Measurements from ENCODE around the gene AIPL1. TPM values are rescaled to one million over a fixed set of nuclear protein-coding genes. Genes with fewer than 3 reads are reported as not detected.
"Not testable (repeated sequence)": the region's sequence is repeated elsewhere in the genome, so short reads cannot be mapped to it uniquely, and the experiment has no call there.

Gene AIPL1, protein sequence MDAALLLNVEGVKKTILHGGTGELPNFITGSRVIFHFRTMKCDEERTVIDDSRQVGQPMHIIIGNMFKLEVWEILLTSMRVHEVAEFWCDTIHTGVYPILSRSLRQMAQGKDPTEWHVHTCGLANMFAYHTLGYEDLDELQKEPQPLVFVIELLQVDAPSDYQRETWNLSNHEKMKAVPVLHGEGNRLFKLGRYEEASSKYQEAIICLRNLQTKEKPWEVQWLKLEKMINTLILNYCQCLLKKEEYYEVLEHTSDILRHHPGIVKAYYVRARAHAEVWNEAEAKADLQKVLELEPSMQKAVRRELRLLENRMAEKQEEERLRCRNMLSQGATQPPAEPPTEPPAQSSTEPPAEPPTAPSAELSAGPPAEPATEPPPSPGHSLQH
- total RNA-seq = not detected

DNA sequence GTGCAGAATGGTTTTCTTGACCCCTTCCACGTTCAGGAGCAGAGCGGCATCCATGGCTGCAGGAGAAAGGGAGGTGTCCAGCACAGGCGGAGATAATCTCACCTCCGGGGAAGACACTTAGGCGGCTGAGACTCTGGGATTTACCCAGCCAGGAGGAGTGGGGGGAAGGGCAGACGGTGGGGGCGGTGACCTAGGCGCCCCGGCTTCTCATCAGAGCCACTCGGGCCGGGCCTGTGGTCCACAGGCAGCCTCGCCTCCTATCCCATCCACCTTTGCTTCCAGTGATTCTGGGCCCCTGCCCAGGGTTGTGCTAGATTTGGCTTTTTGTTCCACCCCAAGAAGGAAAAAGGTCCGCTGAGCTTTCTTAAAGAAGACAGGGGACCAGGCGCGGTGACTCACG, at the start of gene AIPL1:
AIPL1 (minus strand) TSS at position 71 of the 400 bp plus-strand sequence; CDS start at position 54, 17 bp downstream.
- no peaks in the 10 kb centered on the region for H3K4me1 ChIP-seq
- no peak within 1 kb of the TSS for H3K27ac ChIP-seq
- H3K9me3 ChIP-seq = no peaks in the 10 kb centered on the region
- no peak within 1 kb of the TSS for H3K4me3 ChIP-seq
- no peak for DNase-seq
- TF ChIP-seq, protein P1, sequence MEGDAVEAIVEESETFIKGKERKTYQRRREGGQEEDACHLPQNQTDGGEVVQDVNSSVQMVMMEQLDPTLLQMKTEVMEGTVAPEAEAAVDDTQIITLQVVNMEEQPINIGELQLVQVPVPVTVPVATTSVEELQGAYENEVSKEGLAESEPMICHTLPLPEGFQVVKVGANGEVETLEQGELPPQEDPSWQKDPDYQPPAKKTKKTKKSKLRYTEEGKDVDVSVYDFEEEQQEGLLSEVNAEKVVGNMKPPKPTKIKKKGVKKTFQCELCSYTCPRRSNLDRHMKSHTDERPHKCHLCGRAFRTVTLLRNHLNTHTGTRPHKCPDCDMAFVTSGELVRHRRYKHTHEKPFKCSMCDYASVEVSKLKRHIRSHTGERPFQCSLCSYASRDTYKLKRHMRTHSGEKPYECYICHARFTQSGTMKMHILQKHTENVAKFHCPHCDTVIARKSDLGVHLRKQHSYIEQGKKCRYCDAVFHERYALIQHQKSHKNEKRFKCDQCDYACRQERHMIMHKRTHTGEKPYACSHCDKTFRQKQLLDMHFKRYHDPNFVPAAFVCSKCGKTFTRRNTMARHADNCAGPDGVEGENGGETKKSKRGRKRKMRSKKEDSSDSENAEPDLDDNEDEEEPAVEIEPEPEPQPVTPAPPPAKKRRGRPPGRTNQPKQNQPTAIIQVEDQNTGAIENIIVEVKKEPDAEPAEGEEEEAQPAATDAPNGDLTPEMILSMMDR (IDR thresholded peaks at IDR 0.05) = no peak
- no peak for TF ChIP-seq POLR2A (IDR thresholded peaks at IDR 0.05)
- WGBS, 2 donors = 81 to 84% methylated on average over 14 to 15 of the region's 16 CpGs
- ATAC-seq = no peak
- no peaks in the 10 kb centered on the region for H3K27me3 ChIP-seq
- no peaks in the 10 kb centered on the region for H3K36me3 ChIP-seq (replicated peaks in 1 of 2; ENCODE audit: insufficient read depth in 1 of 2, low read depth in 2 of 2)
- intact Hi-C loops (cut with DNase I) = no loop called here

DNA sequence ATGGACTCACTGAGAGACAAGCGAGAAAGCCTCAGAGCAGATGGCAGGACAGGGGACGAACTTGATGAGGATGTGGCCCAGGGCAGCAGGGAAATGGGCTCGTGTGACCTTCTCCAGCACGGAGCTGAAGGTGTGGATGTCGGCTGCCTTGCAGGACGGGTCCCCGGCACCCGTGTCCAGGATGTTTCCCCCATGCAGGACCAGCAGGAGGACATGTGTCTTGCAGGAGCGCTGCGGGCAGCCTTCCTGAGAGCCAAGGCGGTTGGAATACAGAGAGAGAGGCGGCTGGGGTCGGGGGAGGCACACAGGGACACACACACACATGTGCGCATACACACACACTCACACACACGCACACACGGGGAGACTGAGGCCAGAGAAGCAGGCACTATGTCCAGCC, 48.6 kb upstream of the AIPL1 start:
- DNase-seq = no peak
- Histone ChIP-seq H3K27me3 (no peaks in the 10 kb centered on the region), H3K36me3 (replicated peaks in 1 of 2; ENCODE audit: insufficient read depth in 1 of 2, low read depth in 2 of 2) (no peaks in the 10 kb centered on the region), H3K27ac (no peak overlapping the region), H3K9me3 (no peaks in the 10 kb centered on the region), H3K4me3 (no peak overlapping the region), H3K4me1 (no peaks in the 10 kb centered on the region)
- no peak for TF ChIP-seq POLR2A (IDR thresholded peaks at IDR 0.05)
- TF ChIP-seq, protein P1 (IDR thresholded peaks at IDR 0.05) = no peak
- intact Hi-C loops (cut with DNase I) = no loop called here
- no peak for ATAC-seq
- WGBS, 2 donors = 83 to 86% methylated on average over 7 to 16 of the region's 16 CpGs

DNA sequence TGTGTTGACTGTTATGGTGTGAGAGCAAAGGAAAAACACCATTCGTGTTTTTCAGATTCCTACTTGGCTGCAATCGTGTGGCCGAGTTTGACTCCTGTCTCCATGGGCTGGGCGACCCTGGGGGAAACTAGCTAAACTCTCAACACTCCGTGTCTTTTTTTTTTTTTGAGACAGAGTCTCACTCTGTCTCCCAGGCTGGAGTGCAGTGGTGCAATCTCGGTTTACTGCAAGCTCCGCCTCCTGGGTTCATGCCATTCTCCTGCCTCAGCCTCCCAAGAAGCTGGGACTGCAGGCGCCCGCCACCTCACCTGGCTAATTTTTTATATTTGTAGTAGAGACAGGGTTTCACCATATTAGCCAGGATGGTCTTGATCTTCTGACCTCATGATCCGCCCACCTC, 47.9 kb upstream of the AIPL1 start:
- not testable (repeated sequence) for ATAC-seq

DNA sequence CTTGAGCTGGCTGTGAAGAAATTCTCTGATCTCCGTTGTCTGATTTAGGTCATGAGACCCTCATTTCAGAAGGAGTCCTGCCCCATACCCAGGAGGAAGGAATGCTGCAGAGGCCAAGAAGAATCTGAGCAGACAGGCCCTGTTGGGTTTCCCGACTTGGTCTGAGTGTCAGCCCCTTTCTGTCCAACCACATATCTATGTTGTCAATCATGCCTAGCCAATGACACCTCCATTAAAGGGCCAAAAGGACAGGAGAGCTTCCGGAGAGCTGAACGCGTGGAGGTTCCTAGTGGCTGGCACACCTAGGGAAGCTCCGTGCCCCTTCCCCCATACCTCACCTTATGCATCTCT, 47.2 kb upstream of the AIPL1 start:
- intact Hi-C loops (cut with DNase I) = no loop called here
- no peak for DNase-seq
- H3K27ac ChIP-seq = no peak overlapping the region
- TF ChIP-seq, protein P1 (IDR thresholded peaks at IDR 0.05) = no peak
- no peak for TF ChIP-seq POLR2A (IDR thresholded peaks at IDR 0.05)
- ATAC-seq = no peak
- H3K4me3 ChIP-seq = no peak overlapping the region
- H3K36me3 ChIP-seq (replicated peaks in 1 of 2; ENCODE audit: insufficient read depth in 1 of 2, low read depth in 2 of 2) = no peaks in the 10 kb centered on the region
- no peaks in the 10 kb centered on the region for H3K9me3 ChIP-seq
- 81 to 84% methylated on average over 6 of the region's 6 CpGs for WGBS, 2 donors
- no peaks in the 10 kb centered on the region for H3K4me1 ChIP-seq
- no peaks in the 10 kb centered on the region for H3K27me3 ChIP-seq

More for the DNA sequence above, 47.9 kb upstream of the AIPL1 start:
- H3K27ac ChIP-seq; H3K9me3 ChIP-seq; intact Hi-C loops (cut with DNase I); H3K27me3 ChIP-seq; H3K4me3 ChIP-seq; DNase-seq; H3K36me3 ChIP-seq (replicated peaks in 1 of 2; ENCODE audit: insufficient read depth in 1 of 2, low read depth in 2 of 2); H3K4me1 ChIP-seq: not testable (repeated sequence)
- 81 to 87% methylated on average over 9 to 10 of the region's 10 CpGs for WGBS, 2 donors

DNA sequence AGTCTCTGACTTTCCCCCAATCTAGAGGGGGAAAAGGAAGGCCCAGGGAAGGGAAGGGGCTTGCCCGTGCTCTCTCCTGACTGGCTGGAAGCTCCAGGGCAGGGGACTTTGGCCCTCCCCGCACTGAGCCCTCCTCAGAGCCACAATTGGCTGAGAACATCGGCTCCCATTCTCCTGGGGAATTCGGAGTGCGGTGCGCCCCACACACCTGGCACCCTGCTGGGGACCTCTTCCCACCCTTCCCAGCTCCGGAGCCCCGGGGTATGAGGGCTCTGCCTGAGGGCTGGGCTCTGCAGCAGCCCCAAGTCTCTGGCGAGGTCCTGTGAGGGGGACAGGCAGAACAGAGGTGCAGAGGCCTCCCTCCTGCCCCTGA, 45.4 kb upstream of the AIPL1 start:
- ATAC-seq (no peak), DNase-seq (no peak)
- 69 to 75% methylated on average over 8 to 9 of the region's 9 CpGs for WGBS, 2 donors
- Histone ChIP-seq H3K4me3 (no peak overlapping the region), H3K4me1 (no peaks in the 10 kb centered on the region), H3K27ac (no peak overlapping the region), H3K9me3 (no peaks in the 10 kb centered on the region), H3K27me3 (no peaks in the 10 kb centered on the region), H3K36me3 (replicated peaks in 1 of 2; ENCODE audit: insufficient read depth in 1 of 2, low read depth in 2 of 2) (no peaks in the 10 kb centered on the region)
- TF ChIP-seq POLR2A (IDR thresholded peaks at IDR 0.05) = no peak
- TF ChIP-seq, protein P1 (IDR thresholded peaks at IDR 0.05) = no peak
- intact Hi-C loops (cut with DNase I) = no loop called here
